Ramos (cell line): ENCODE results near the gene TGM2.

Experiments used
- in situ Hi-C: fragments of 300-500 bp; cut with MboI; formaldehyde crosslinking; loops from one replicate; pipeline ENCODE4 v1.14.3; 2022; ENCODE audit warnings: low sequenced_read_pairs; ENCODE audit not compliant: unreplicated experiment

The TGM2 gene

DNA sequence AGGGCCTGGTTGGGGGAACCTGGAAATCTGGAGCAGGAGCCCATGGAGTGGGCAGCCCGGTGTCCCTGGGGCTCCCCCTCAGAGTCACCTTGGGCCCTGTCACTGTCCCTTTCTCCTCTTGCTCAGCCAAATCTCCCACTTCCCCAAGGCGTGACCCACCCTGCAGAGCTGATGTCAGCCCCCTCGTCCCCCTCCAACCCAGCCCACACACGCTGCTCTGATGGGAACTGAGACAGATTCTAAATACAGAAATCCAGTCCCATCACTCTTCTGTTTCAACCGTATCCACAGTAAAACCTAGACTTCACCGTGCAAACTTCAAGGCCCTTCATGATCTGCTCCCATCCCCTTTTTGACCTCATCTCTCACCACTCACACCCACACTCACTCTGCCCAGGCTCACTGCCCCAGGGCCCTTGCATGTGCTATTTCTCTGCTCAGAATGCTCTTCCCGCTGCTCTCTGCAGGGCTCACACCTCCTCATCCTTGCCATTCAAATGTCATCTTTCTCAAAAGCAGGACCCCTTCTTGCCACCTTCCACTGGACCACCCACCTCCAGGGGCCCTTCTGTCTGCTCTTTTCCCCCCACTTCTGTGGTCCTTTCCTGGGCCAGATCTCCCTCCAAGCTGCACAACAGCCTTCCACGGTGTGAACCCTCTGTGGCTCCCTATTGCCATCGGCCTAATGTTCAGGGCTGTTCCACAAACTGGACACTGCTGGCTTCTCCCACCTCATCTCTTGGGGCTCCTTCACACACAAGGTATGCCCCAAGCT lies 16.6 kb downstream of the TGM2 start:
- in situ Hi-C loops = no loop called here

DNA sequence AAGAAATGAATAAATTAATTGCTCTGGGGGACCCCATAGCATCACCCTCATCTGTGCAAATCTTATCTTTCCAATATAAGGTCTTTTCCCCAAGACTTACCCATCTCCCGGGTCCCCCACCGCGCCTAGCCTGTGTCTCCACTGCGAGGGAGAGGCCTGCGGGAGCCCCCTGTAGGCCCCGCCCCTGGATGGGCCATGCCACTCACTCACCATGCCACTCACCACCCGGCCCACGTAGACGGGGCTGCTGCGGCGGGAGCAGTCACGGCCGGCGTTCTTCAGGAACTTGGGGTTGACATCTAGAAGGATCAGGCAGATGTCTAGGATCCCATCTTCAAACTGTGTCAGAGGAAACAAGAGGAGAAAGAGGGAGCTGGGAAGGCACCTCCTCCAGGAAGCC lies 17.3 kb downstream of the TGM2 start:
- in situ Hi-C loops = no loop called here

DNA sequence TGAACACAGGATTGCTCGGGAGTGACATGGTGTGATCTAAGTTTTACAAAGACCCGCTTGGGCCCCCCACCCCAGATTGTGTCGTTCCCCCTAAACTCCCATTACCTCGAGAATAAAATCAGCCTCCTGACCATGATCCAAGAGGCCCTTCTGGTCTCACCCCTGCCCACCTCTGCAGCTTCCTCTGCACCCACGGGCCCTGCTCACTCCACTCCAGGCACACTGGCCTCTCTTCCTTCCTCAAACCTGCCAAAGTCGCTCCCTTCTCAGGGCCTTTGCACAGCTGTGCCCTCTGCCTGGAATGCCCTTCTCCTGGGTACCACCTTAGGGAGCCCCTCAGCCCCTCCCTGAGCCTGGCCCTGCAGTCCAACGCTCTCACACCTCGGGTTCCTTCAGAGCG lies 17.9 kb downstream of the TGM2 start:
- in situ Hi-C loops = no loop called here

DNA sequence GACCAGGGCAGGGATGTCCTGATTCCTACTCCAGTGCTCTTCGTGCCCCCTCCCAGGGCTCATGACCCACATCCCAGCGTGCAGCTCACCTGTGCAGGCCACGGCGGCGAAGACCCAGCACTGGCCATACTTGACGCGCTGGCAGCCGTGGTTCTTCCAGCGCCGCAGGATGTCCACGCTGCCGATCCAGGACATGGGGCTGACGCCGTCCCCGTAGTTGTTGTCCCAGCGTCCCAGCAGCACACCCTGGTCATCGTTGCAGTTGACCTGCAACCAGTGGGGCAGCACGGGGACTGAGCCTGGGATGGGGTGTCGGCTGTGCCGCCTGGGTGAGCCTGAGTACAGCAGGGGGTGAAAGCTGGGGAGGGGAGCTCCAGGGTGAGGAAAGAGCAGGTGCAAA lies 18.4 kb downstream of the TGM2 start:
- in situ Hi-C loops = no loop called here

DNA sequence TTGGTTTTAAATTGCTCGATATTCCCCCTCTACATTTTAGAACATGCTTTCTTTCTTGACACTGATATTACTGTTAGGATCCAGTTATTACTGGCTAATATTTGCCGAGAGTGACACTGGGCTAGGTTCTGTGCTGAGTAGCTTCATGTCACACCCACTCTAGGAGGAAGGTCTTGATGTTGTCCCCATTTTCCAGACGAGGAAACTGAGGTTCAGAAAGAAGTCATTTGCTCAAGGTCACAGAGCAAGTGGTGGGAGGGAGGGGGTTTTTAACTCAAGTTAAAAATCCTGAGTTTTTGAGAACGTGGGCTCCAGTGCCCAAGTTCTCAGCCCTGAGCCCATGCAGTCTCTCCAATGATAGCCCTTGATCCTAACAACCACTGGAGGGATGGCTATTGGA lies 18.9 kb downstream of the TGM2 start:
- in situ Hi-C loops = no loop called here

DNA sequence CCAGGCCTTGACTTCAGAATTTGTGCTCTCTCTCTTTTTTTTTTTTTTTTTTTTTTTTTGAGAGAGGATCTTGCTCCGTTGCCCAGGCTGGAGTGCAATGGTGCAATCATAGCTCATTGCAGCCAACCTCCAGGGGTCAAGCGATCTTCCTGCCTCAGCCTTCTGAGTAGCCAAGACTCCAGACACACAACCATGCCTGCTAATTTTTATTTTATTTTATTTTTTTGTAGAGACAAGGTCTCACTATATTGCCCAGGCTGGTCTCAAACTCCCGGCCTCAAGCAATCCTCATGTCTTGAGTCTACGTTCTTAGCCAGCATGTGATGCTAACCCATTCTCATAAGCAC lies 19.4 kb downstream of the TGM2 start:
- in situ Hi-C loops = no loop called here

DNA sequence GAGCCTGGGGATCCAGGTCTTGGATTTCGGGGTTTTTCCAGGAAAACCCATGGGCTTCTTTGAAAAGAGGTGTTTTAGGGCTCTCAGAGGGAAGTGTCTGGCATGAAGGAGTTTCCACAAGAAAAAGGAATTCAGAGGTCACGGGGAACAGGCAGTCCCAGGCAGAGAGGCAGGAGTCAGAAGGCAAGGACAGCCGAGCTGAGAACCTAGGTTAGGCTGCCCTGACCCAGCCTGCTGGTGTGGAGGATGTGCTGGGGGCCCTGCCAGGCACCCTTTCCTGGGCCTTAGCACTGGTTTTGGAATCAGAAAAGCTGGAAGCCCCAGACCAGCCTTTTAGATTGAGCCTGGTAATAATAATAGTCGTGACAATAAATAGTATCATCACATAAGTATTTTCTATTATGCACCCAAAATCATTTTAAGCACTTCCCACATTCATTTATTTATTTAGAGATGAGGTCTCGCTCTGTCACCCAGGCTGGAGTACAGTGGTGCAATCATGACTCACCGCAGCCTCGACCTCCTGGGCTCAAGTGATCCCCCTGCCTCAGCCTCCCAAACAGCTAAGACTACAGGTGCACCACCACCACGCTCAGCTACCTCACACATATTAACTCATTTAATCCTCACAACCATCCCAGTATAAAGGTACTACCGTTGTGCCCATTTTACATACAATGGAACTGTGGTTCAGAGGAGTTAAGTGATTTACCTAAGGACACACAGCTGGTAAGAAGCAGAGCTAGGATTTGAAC lies 19.9 kb downstream of the TGM2 start:
- in situ Hi-C loops = no loop called here

DNA sequence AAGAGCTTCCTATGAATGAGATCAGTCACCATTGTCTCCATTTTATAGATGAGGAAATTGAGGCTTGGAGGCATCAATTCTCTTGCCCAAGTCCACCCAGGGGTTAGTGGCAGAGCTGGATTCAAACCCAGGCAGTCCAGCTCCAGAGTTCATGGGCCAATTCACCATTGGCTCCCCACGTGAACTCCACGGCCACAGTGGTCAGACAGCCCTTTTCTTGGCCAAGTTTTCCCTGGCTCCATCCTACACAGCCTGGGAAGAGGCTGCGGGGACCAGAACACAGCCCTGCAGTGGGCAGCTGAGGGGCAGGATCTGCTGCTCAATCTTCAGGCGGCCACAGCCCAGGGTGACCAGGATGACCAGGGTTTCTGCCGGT lies 20.5 kb downstream of the TGM2 start:
- in situ Hi-C loops = no loop called here

DNA sequence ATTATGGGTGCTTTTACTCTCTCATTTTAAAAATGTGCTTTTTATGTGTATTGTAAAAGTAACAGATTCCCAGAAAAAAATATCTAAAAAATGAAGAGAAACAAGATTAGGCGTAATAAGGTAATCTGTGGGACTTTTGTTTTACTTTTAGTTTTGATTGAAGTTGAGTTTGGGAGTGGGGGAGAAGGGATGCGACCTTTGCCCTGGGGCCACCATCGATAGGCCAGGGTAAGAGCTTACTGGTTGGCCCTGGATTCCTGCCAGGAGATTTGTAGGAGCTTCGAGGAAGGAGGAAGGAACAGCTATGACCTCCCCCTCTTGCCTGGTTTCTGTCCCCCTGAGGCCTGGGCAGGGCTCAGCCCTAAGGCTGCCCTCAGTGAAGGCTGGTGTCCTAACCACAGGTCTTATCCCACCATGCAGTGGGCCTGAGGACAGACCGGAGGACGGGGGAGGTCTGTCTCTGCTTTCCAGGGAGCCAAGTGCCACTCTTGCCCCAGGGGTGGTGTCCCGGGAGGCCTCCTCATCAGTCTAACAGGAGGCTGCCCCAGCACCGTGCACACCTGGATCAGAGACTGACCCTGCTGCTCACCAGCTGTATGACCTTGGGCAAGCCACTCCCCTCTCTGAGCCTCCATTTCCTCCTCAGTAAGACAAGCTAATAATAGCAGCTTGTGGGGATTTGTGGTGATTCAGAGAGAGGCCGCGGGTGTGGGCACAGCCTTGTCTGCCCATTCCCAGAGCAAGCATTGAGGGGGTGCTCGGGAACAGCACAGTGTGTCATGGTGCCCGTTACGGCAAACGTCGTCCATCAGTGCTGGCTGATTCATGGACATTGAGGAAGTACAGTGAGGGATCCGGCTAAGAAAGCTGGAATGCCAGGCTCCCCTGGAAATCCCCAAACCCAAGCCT lies 21.2 kb downstream of the TGM2 start:
- in situ Hi-C loops = no loop called here

DNA sequence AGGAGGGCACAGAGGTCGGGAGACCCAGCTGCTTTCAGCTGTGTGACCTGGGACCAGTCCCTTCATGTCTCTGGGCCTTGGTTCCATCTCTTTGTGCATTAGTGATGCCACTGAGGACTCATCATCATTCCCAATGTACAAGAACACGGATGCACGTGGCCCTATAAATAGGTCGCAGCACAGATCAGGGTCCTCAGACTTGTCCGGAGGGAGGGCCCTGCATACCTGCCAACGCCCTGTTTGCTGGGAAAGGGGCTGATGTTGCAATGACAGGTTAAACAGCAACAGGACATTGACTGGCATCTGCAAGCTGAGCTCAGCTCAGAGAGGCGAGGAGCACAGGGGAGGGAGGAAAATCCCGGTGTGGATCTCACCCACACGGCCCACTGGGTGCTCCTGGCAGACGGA lies 21.8 kb downstream of the TGM2 start:
- in situ Hi-C loops = no loop called here

DNA sequence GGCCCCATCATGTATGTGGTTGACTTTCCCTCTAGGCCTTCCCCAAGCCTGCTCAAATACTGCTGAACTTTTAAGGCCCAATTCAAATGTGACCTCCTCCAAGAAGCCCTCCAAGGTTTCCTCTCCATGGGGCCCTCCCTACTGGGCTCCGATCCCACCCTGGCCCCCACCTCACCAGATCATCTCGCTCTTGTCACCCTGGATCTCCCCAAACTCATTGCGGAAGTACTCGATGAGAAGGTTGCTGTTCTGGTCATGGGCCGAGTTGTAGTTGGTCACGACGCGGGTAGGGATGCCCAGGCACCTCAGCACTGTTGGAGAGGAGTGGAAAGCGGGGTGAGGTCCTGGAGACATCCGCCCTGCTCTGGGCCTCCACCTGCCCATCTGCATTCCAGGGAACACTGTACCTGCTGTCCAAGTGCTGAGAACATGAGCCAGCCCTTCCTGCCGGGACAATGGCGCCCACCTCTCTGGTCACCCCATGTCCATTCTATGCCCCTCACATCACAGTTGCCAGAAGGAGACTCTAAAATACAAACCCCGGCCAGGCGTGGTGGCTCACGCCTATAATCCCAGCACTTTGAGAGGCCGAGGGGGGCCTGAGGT lies 23.1 kb downstream of the TGM2 start:
- in situ Hi-C loops = no loop called here

DNA sequence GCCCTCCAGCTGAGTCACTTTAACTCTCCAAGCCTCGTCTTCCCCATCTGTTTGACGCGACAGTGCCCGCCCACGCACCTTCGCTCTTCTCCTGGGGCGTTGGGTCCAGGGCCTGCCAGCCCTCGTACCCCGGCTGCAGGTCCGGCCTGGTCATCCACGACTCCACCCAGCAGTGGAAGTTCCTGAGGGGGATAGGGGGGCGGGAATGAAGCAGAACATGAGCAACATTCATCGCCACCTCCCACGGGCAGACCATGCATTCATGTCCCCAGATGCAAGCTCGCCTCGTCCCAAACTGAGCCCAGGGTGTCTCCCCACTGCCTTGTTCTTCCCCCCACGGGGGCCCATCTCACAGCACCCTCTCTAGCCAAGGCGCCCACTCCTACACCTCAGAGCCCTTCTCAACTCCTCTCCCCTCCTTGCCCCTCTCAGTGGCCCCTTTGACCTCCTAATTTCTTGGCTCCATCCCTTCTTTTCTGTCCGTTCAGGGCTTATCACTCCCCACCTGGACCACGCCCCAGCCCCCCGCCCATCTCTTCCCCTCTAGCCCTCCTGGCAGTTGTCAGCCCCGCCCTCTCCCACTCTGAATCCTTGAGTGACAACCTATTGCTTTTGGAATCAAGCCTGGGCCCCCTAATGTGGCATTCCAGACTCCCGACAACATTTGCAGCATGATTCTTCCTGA lies 23.7 kb downstream of the TGM2 start:
- in situ Hi-C loops = no loop called here

DNA sequence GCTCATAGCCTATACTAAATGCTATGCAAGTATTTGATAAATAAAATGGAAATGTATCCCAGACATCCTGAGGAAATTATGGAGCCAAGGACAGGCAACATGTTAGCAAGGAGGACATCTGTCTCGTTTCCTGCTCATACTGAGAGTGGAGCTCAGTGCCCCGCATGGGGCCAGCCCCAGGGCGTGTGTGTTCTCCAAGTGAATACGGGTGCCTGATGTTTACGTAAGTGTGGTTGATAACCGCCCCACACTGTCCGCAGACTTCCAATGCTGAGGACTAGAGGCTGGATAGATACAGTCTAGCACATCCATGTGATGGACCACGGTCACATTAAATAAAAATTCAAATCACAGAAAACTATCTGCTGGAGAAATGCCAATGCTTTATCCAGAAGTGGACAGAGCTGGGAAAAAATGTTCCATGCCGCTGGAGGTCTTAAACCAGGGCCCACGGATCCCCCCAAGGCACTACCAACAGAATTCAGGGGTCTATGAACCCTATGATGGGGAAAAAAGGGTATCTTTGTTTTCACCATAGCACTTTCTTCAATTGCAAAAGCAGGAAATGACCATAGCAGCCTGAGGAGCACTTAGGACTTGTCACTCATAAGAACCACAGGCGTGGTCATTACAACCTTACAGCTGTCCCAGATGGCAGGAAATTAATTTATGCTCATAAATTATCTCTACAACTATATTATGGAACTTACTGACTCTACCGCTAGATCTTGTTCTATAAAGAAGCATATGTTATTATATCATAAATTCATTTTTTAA lies 24.9 kb downstream of the TGM2 start:
- in situ Hi-C loops = no loop called here

DNA sequence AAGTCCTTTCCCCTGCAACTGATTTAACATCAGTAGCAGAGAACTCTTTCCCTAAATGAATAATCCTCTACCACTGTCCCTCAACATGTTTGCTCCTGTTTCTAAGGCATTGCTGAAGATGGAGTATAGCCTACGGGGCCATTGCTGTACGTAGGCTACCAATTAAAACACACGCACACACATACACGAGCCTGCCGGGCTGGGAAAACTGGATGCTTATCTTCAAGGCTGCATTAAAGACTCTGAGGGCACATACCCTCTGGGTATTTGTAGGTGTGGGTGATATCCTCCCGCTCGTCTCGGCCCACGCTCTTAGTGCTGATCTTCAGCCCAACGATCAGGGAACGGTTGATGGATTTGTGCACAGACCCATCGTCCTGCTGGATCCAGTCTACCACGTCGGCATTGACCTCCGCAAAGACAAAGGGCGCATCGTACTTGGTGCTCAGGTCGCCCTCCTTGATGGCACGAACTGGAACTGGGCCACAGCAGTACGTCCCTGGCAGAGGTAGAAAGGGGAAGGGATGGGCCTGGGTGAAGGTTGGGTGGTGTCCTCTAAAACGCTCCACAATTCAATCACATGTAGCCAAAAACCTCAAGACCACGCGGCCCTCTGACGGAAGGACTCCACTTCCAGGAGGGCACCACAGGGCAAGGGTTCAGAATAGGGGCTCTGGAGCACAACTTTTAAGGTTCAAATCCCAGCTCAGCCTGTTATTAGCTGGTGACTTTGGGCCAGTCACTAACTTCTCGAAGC lies 25.7 kb downstream of the TGM2 start:
- in situ Hi-C loops = no loop called here

DNA sequence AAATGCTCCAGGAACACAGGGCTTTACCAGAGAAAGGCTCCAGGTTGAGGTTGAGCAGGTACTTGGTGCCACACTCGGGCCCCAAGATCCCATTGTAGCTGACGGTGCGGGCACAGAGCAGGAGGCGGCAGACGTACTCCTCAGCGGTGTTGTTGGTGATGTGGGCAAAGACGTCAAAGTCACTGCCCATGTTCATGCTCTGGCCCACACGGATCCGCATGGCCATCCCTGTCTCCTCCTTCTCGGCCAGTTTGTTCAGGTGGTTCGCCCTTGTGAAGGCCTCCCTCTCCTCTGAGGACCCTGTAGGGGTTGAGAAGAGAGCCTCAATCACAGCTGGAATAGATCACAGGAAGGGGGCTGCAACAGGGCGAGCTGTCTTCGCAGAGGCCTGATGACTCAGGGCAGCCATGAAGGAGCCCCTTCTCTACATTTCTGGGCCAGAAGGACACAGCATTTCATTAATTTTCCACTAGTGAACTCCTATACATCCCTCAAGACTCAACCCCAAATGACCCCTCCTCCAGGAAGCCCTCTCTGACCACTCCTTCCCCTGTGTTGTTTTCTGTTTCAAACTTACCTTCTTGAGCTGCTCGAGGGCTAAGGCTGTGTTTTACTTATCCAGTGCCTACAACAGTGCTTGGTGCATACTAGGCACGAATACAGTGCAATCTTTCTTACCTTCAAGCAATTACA lies 26.8 kb downstream of the TGM2 start:
- in situ Hi-C loops = no loop called here

DNA sequence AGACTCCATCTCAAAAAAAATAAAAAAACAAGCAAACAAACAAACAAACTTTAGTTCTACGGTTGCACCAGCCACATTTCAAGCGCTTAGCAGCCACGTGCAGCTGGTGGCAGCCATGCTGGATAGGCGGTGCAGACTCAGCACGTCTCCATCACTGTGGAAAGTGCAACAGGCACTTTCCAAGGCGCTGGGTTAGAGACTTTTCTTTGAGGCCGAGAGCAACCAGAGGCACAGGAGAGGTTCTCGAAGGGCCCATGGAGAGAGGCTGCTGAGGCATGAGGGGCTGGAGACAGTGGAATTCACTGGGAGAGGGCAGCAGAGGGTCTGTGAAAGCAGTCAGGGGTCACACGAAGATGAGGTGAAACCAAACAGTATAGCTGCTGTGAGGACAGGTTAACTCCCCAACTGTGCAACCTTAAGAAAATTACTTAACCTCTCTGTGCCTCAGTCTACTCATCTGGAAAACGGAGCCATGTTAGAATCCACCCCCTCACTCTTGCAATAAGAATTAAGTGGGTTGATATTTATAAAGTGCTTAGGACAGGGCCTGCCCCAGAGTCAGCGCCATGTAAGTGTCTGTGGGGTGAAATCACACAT lies 27.5 kb downstream of the TGM2 start:
- in situ Hi-C loops = no loop called here

DNA sequence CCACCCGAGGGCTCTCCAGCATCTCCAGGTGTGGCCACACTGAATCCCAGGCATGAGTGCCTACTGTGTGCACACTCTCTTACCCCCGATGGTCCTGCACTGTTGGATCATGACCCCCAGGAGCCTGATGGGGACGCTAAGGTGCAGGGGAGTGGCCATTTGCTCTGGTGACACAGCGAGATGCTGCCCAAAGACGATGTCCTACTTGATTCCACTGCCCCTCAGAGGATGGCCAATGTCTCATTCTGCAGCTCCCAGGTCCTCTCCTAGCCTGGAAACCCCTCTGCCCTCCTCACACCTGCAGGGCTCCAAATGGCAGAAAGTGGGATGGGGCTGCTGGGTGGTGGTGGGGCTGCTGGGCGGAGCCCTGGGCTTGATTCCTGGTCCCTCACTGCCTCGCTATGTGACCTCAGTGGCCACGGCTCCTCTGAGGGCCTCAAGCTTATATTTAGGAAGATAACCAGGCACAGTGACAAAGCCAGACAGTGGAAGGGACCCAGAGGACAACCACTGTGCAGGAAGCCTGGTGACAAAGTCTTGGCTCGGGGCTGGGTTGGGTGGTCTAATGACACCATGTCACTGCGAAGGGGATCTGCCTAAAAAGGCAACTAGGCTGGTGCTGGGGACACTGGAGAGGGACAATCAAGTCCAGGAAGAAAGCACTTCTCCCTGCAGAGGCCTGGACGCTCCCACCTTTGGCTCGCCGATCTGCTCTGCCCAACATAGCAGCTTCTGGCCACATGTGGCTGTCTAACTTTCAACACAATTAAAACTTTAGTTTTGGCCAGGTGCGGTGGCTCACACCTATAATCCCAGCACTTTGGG lies 28.4 kb downstream of the TGM2 start:
- in situ Hi-C loops = no loop called here
